HEK293 (cell line): Measurements from ENCODE around the gene LAMTOR5.

Source experiments
- CTCF ChIA-PET: fragments of 350-600 bp; formaldehyde crosslinking; extraction: SDS; loops from one replicate; lab custom pipeline; 2021; ENCODE audit warnings: antibody characterized with exemption; lab: Yijun Ruan, JAX
- POLR2A ChIA-PET: fragments of 300-600 bp; formaldehyde crosslinking; extraction: SDS; loops from one replicate; lab custom pipeline; 2020; ENCODE audit warnings: antibody characterized with exemption, inconsistent platforms; lab: Yijun Ruan, JAX
- H3K27ac ChIP-seq: fragments of 200-500 bp; sonication (Bioruptor generic); 2 replicates; pipeline ENCODE4 v1.5.1; 2014; ENCODE audit warnings: low read depth, low read length, control low read depth, inconsistent platforms; ENCODE audit errors: extremely low read depth
- H3K36me3 ChIP-seq, 2 experiments: fragments of 200-500 bp in 1 of 2; sonication (Bioruptor generic) in 1 of 2; 1 replicate in 1 of 2; 2 replicates in 1 of 2; pipeline ENCODE4 v1.5.1; 2014 to 2017; ENCODE audit warnings: inconsistent platforms in 2 of 2, low read length in 2 of 2; ENCODE audit not compliant: control insufficient read depth in 2 of 2, insufficient read depth in 1 of 2
- H3K4me1 ChIP-seq: fragments of 200-500 bp; sonication (Bioruptor generic); 2 replicates; pipeline ENCODE4 v1.5.1; 2014; ENCODE audit warnings: mild to moderate bottlenecking, low read length, inconsistent platforms; ENCODE audit not compliant: control insufficient read depth, insufficient read depth
- H3K4me3 ChIP-seq: 2 replicates; pipeline ENCODE4 v1.5.1; 2011; ENCODE audit warnings: low read depth, mild to moderate bottlenecking, control low read depth, low read length, moderate library complexity
- H3K9me3 ChIP-seq: fragments of 200-500 bp; sonication (Bioruptor generic); 2 replicates; pipeline ENCODE4 v1.5.1; 2014; ENCODE audit warnings: low read depth, low read length, inconsistent platforms; ENCODE audit not compliant: control insufficient read depth, insufficient read depth
- EGR2 ChIP-seq: fragments of 450-650 bp; formaldehyde crosslinking; IDR thresholded peaks from 2 replicates; pipeline ENCODE4 v1.5.1; 2016; ENCODE audit warnings: low read depth, missing biosample characterization, missing genetic modification characterization
- GLI4 ChIP-seq: fragments of 450-650 bp; formaldehyde crosslinking; IDR thresholded peaks from 2 replicates; pipeline ENCODE4 v1.5.1; 2016; ENCODE audit warnings: missing biosample characterization, missing genetic modification characterization
- SCRT2 ChIP-seq: fragments of 450-650 bp; formaldehyde crosslinking; IDR thresholded peaks from 2 replicates; pipeline ENCODE4 v1.5.1; 2016; ENCODE audit warnings: missing biosample characterization, missing genetic modification characterization
- ZBTB48 ChIP-seq: fragments of 450-650 bp; formaldehyde crosslinking; IDR thresholded peaks from 2 replicates; pipeline ENCODE4 v1.5.1; 2016; ENCODE audit warnings: missing biosample characterization, missing genetic modification characterization
- ZEB2 ChIP-seq: fragments of 450-650 bp; formaldehyde crosslinking; IDR thresholded peaks from 2 replicates; pipeline ENCODE4 v1.5.1; 2016; ENCODE audit warnings: missing biosample characterization, missing genetic modification characterization
- ZFP37 ChIP-seq: fragments of 450-650 bp; formaldehyde crosslinking; IDR thresholded peaks from 2 replicates; pipeline ENCODE4 v1.5.1; 2016; ENCODE audit warnings: missing biosample characterization, missing genetic modification characterization
- ZIC2 ChIP-seq: fragments of 450-650 bp; formaldehyde crosslinking; IDR thresholded peaks from 2 replicates; pipeline ENCODE4 v1.5.1; 2016; ENCODE audit warnings: missing biosample characterization, missing genetic modification characterization
- ZNF132 ChIP-seq: fragments of 450-650 bp; formaldehyde crosslinking; IDR thresholded peaks from 2 replicates; pipeline ENCODE4 v1.5.1; 2017; ENCODE audit warnings: missing biosample characterization, missing genetic modification characterization, borderline replicate concordance
- ZNF148 ChIP-seq: fragments of 450-650 bp; formaldehyde crosslinking; IDR thresholded peaks from 2 replicates; pipeline ENCODE4 v1.5.0; 2017; ENCODE audit warnings: missing biosample characterization, missing genetic modification characterization, borderline replicate concordance
- ZNF157 ChIP-seq: fragments of 450-650 bp; formaldehyde crosslinking; IDR thresholded peaks from 2 replicates; pipeline ENCODE4 v1.5.1; 2016; ENCODE audit warnings: missing biosample characterization, missing genetic modification characterization
- ZNF211 ChIP-seq: fragments of 450-650 bp; formaldehyde crosslinking; IDR thresholded peaks from 2 replicates; pipeline ENCODE4 v1.5.1; 2016; ENCODE audit warnings: low read depth, missing biosample characterization, missing genetic modification characterization
- ZNF600 ChIP-seq: fragments of 450-650 bp; formaldehyde crosslinking; IDR thresholded peaks from 2 replicates; pipeline ENCODE4 v1.5.1; 2016; ENCODE audit warnings: missing biosample characterization, missing genetic modification characterization
- ZNF639 ChIP-seq: fragments of 450-650 bp; formaldehyde crosslinking; IDR thresholded peaks from 2 replicates; pipeline ENCODE4 v1.5.1; 2016; ENCODE audit warnings: missing biosample characterization, missing genetic modification characterization
- ZNF677 ChIP-seq: fragments of 450-650 bp; IDR thresholded peaks from 2 replicates; pipeline ENCODE4 v1.5.0; 2018; ENCODE audit warnings: missing biosample characterization, mild to moderate bottlenecking, missing genetic modification characterization, moderate library complexity
- ZNF768 ChIP-seq: fragments of 450-650 bp; formaldehyde crosslinking; IDR thresholded peaks from 2 replicates; pipeline ENCODE4 v1.5.1; 2018; ENCODE audit warnings: missing biosample characterization, mild to moderate bottlenecking, missing genetic modification characterization
- ZNF777 ChIP-seq: fragments of 450-650 bp; formaldehyde crosslinking; IDR thresholded peaks from 2 replicates; pipeline ENCODE4 v1.5.1; 2017; ENCODE audit warnings: missing biosample characterization, missing genetic modification characterization, borderline replicate concordance
- ZSCAN4 ChIP-seq: fragments of 450-650 bp; formaldehyde crosslinking; IDR thresholded peaks from 2 replicates; pipeline ENCODE4 v1.5.1; 2017; ENCODE audit warnings: missing biosample characterization, missing genetic modification characterization
- TF ChIP-seq, protein P1 (sequence below): fragments of 450-650 bp; formaldehyde crosslinking; IDR thresholded peaks from 2 replicates; pipeline ENCODE4 v1.5.1; 2016; ENCODE audit warnings: missing biosample characterization, missing genetic modification characterization
- TF ChIP-seq, protein P2 (sequence below): fragments of 450-650 bp; formaldehyde crosslinking; IDR thresholded peaks from 2 replicates; pipeline ENCODE4 v1.5.1; 2017; ENCODE audit warnings: missing biosample characterization, missing genetic modification characterization
- TF ChIP-seq, protein P3 (sequence below): fragments of 450-650 bp; formaldehyde crosslinking; IDR thresholded peaks from 2 replicates; pipeline ENCODE4 v1.5.1; 2016; ENCODE audit warnings: missing biosample characterization, missing genetic modification characterization
- TF ChIP-seq, protein P4 (sequence below): fragments of 450-650 bp; IDR thresholded peaks from 2 replicates; pipeline ENCODE4 v1.5.1; 2018; ENCODE audit warnings: missing biosample characterization, missing genetic modification characterization

The LAMTOR5 gene

DNA sequence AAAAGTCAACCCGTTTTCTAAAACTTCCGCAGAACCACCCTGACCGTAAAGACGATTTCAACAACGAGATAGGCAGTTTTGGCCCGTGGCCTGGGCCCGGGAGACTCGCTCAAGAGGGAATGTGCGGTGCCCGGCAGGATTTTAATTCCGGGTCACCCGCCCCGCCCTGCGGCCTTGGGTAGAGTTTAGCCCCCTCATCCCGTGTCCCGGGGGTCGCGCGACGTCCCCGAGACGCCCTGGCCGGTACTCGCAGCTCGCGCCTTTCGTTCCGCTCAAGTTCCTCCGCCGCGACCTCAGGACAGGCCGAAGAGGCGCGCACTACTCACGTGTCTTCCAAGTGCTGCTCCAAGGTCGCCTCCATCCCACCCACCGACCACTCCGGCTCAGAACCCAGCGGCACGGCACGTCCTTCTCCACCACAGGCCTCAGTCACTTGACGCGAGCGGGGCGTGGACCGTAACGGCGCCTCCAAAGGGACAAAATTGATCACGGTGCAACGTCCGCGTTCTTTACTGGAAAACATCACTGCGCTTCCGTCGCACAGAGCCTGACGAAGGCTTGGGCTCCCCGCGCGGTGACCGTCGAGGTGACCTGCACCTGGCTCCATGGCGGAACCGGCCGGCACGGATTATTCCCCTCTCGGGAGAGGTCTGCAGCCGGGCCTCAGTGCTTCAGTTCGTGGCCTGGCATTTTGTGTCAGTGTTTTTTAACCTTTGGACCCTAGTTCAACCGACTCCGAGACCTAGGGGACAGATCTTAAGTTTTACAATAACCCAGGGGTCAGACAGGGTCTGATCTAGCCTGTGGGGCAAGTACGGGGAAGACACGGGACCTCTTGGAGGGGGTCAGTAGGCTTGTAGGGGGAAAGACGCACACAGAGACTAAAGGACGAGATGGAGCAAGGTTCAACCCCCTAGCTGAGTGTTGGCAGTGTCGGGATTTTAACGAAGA lies at the start of gene LAMTOR5:
LAMTOR5 (minus strand) TSS at position 435 of the 951 bp plus-strand sequence; CDS start at position 361, 74 bp downstream.
- Histone ChIP-seq H3K36me3 (peaks cover 17 to 35% of the 10 kb centered on the region in 2 experiments), H3K9me3 (no peaks in the 10 kb centered on the region), H3K27ac (peak within 1 kb of the TSS; percentile 68), H3K4me1 (no peaks in the 10 kb centered on the region), H3K4me3 (peak within 1 kb of the TSS; percentile 98)
- POLR2A ChIA-PET, result interaction anchor here (0.6 to 1.2 kb wide), 3 partner anchors 16 to 69 kb away, joined by 3 to 7 read pairs (median 3); partner anchors contain the start of genes RBM15 and SLC16A4
- CTCF ChIA-PET, result interaction anchor here (1.3 to 11.5 kb wide), 7 partner anchors 18 to 210 kb away, joined by 3 to 305 read pairs (median 8); partner anchors contain the start of genes PROK1 and RBM15
- TF ChIP-seq ZNF600 (tag by site-specific recombination) (peak; percentile 98), EGR2 (tag by site-specific recombination) (peak; percentile 75), ZSCAN4 (tag by site-specific recombination) (peak; percentile 39; the same call in 1 of the 2 replicates), ZEB2 (tag by site-specific recombination) (peak; percentile 94), ZIC2 (tag by site-specific recombination) (peak; percentile 64), ZNF639 (peak; percentile 70; the same call in 1 of the 2 replicates), ZNF157 (no peak), ZNF677 (no peak), ZNF211 (no peak), GLI4 (peak; percentile 71; the same call in 1 of the 2 replicates), SCRT2 (tag by site-specific recombination) (peak; percentile 37; the same call in 1 of the 2 replicates), ZFP37 (peak; percentile 86; the same call in 1 of the 2 replicates), ZNF768 (tag by site-specific recombination) (no peak; the same call in 1 of the 2 replicates), ZNF777 (tag by site-specific recombination) (peak; percentile 87; the same call in 1 of the 2 replicates), ZNF132 (no peak), ZNF148 (tag by site-specific recombination) (no peak), ZBTB48 (tag by site-specific recombination) (peak; percentile 45; the same call in 1 of the 2 replicates)
- TF ChIP-seq, protein P1, sequence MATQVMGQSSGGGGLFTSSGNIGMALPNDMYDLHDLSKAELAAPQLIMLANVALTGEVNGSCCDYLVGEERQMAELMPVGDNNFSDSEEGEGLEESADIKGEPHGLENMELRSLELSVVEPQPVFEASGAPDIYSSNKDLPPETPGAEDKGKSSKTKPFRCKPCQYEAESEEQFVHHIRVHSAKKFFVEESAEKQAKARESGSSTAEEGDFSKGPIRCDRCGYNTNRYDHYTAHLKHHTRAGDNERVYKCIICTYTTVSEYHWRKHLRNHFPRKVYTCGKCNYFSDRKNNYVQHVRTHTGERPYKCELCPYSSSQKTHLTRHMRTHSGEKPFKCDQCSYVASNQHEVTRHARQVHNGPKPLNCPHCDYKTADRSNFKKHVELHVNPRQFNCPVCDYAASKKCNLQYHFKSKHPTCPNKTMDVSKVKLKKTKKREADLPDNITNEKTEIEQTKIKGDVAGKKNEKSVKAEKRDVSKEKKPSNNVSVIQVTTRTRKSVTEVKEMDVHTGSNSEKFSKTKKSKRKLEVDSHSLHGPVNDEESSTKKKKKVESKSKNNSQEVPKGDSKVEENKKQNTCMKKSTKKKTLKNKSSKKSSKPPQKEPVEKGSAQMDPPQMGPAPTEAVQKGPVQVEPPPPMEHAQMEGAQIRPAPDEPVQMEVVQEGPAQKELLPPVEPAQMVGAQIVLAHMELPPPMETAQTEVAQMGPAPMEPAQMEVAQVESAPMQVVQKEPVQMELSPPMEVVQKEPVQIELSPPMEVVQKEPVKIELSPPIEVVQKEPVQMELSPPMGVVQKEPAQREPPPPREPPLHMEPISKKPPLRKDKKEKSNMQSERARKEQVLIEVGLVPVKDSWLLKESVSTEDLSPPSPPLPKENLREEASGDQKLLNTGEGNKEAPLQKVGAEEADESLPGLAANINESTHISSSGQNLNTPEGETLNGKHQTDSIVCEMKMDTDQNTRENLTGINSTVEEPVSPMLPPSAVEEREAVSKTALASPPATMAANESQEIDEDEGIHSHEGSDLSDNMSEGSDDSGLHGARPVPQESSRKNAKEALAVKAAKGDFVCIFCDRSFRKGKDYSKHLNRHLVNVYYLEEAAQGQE (tag by site-specific recombination), result peak; percentile 36; the same call in 1 of the 2 replicates
- TF ChIP-seq, protein P2, sequence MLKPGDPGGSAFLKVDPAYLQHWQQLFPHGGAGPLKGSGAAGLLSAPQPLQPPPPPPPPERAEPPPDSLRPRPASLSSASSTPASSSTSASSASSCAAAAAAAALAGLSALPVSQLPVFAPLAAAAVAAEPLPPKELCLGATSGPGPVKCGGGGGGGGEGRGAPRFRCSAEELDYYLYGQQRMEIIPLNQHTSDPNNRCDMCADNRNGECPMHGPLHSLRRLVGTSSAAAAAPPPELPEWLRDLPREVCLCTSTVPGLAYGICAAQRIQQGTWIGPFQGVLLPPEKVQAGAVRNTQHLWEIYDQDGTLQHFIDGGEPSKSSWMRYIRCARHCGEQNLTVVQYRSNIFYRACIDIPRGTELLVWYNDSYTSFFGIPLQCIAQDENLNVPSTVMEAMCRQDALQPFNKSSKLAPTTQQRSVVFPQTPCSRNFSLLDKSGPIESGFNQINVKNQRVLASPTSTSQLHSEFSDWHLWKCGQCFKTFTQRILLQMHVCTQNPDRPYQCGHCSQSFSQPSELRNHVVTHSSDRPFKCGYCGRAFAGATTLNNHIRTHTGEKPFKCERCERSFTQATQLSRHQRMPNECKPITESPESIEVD, result no peak
- TF ChIP-seq, protein P3, sequence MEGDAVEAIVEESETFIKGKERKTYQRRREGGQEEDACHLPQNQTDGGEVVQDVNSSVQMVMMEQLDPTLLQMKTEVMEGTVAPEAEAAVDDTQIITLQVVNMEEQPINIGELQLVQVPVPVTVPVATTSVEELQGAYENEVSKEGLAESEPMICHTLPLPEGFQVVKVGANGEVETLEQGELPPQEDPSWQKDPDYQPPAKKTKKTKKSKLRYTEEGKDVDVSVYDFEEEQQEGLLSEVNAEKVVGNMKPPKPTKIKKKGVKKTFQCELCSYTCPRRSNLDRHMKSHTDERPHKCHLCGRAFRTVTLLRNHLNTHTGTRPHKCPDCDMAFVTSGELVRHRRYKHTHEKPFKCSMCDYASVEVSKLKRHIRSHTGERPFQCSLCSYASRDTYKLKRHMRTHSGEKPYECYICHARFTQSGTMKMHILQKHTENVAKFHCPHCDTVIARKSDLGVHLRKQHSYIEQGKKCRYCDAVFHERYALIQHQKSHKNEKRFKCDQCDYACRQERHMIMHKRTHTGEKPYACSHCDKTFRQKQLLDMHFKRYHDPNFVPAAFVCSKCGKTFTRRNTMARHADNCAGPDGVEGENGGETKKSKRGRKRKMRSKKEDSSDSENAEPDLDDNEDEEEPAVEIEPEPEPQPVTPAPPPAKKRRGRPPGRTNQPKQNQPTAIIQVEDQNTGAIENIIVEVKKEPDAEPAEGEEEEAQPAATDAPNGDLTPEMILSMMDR (tag by site-specific recombination), result peak; percentile 57; the same call in 1 of the 2 replicates
- TF ChIP-seq, protein P4, sequence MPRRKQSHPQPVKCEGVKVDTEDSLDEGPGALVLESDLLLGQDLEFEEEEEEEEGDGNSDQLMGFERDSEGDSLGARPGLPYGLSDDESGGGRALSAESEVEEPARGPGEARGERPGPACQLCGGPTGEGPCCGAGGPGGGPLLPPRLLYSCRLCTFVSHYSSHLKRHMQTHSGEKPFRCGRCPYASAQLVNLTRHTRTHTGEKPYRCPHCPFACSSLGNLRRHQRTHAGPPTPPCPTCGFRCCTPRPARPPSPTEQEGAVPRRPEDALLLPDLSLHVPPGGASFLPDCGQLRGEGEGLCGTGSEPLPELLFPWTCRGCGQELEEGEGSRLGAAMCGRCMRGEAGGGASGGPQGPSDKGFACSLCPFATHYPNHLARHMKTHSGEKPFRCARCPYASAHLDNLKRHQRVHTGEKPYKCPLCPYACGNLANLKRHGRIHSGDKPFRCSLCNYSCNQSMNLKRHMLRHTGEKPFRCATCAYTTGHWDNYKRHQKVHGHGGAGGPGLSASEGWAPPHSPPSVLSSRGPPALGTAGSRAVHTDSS (tag by site-specific recombination), result no peak
